Endodermal cell (in vitro differentiated cells): ENCODE measurements around the gene SH3PXD2A. TPM values are rescaled to one million over a fixed set of nuclear protein-coding genes. Genes with fewer than 3 reads are reported as not detected.

Experiments
- DNase-seq: peaks from one replicate; pipeline ENCODE4 v3.0.0-alpha.2; 2017
- H3K27ac ChIP-seq: 2 replicates; pipeline ENCODE4 v1.5.1; 2013; ENCODE audit warnings: mild to moderate bottlenecking, low read depth, low read length, moderate library complexity
- H3K27me3 ChIP-seq: 2 replicates; pipeline ENCODE4 v1.6.1; 2013; ENCODE audit warnings: mild to moderate bottlenecking, low read length, moderate library complexity; ENCODE audit not compliant: insufficient read depth, control insufficient read depth, poor library complexity, severe bottlenecking
- H3K36me3 ChIP-seq: 2 replicates; pipeline ENCODE4 v1.7.0; 2013; ENCODE audit warnings: mild to moderate bottlenecking, low read length, moderate library complexity; ENCODE audit not compliant: control insufficient read depth, insufficient read depth
- H3K4me1 ChIP-seq: one replicate; pipeline ENCODE4 v1.7.0; 2013; ENCODE audit warnings: low read length; ENCODE audit not compliant: control insufficient read depth, insufficient read depth
- H3K4me3 ChIP-seq: 2 replicates; pipeline ENCODE4 v1.5.1; 2013; ENCODE audit warnings: mild to moderate bottlenecking, low read length, moderate library complexity
- H3K9ac ChIP-seq: 2 replicates; pipeline ENCODE4 v1.6.1; 2013; ENCODE audit warnings: mild to moderate bottlenecking, low read length, moderate library complexity; ENCODE audit not compliant: poor library complexity, severe bottlenecking; ENCODE audit errors: extremely low read depth
- H3K9me3 ChIP-seq: 2 replicates; pipeline ENCODE4 v1.6.1; 2013; ENCODE audit warnings: mild to moderate bottlenecking, low read length, moderate library complexity; ENCODE audit not compliant: control insufficient read depth
- H3K27ac Mint-ChIP-seq: 2 replicates; pipeline ENCODE4 v1.8.0; 2020; ENCODE audit warnings: mixed read lengths
- H3K27me3 Mint-ChIP-seq: 2 replicates; pipeline ENCODE4 v1.8.0; 2021; ENCODE audit warnings: mild to moderate bottlenecking, mixed read lengths; ENCODE audit not compliant: insufficient read depth
- H3K36me3 Mint-ChIP-seq: 2 replicates; pipeline ENCODE4 v1.8.0; 2020; ENCODE audit warnings: low read depth, mixed read lengths
- H3K4me1 Mint-ChIP-seq: 2 replicates; pipeline ENCODE4 v1.8.0; 2020; ENCODE audit warnings: mixed read lengths
- H3K4me3 Mint-ChIP-seq: 2 replicates; pipeline ENCODE4 v1.8.0; 2020; ENCODE audit warnings: mild to moderate bottlenecking, moderate library complexity, mixed read lengths
- H3K9me3 Mint-ChIP-seq: 2 replicates; pipeline ENCODE4 v1.8.0; 2020; ENCODE audit warnings: mild to moderate bottlenecking, mixed read lengths
- CTCF ChIP-seq: fragments of 200-600 bp; sonication (generic); conservative IDR thresholded peaks from 2 replicates; pipeline ENCODE4 v1.5.0; 2021; ENCODE audit warnings: antibody characterized with exemption, mild to moderate bottlenecking
- WGBS, 2 experiments: methylation state at CpG; one replicate each; pipeline versions ENCODE4 v1.1.5 to v1.1.7; 2013; ENCODE audit warnings: missing lambda C conversion rate in 2 of 2, mixed read lengths in 1 of 2; ENCODE audit not compliant: insufficient coverage in 1 of 2, insufficient read length in 1 of 2; 5-methylcytosine and 5-hydroxymethylcytosine counted together
- total RNA-seq, 2 donors: library from RNA; stranded (reverse); fragmentation: NEBNext Ultra II Directional in 1 of 2; extraction: Animal tissue kit (Norgen Biotek cat#: 25700) in 1 of 2; gene quantifications; 2 replicates in 1 of 2; 3 replicates in 1 of 2; pipeline ENCODE4 v1.2.1, GENCODE V29; 2021

Gene SH3PXD2A
- total RNA-seq, 2 donors from 2014 or later = 15.7 to 22.6 TPM

DNA sequence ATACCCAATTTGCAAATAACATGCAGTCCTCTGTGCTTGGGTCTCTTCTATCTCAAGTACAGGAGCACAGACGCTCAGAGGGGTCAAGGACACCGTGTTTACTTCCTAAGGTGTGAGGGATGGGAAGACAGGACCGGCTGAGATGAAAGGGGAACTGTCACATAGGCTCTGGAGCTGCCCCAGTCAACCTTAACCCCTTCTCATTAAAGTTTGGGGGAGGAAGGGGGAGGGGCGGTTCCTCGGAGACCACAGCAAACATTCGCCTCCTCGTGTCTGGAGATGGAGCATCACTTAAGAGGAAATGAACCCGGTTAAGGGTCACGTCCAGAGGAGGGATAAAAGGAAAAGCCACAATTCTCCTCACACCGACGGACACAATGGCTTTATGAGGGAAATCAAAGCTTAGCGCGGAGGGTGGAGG, 1.1 kb downstream of the SH3PXD2A start:
- Histone ChIP-seq H3K27me3 (peaks cover 29% of the 10 kb centered on the region), H3K27ac (no peak overlapping the region), H3K36me3 (no peaks in the 10 kb centered on the region), H3K4me1 (peaks cover 13% of the 10 kb centered on the region), H3K9me3 (no peaks in the 10 kb centered on the region), H3K9ac (no peak overlapping the region), H3K4me3 (peak overlapping the region; percentile 82)
- WGBS, 2 experiments = 0 to 2% methylated on average over 3 to 13 of the region's 13 CpGs
- H3K4me1 Mint-ChIP-seq = peaks cover 33% of the 10 kb centered on the region
- peak; percentile 82 for DNase-seq
- no peaks in the 10 kb centered on the region for H3K36me3 Mint-ChIP-seq
- H3K9me3 Mint-ChIP-seq = no peaks in the 10 kb centered on the region
- H3K4me3 Mint-ChIP-seq = peak overlapping the region; percentile 75
- peaks cover 18% of the 10 kb centered on the region for H3K27me3 Mint-ChIP-seq
- no peak overlapping the region for H3K27ac Mint-ChIP-seq
- no peak for TF ChIP-seq CTCF

GRCh38 chr10:103853428-103854264, 1.7 kb downstream of the SH3PXD2A start:
- peaks cover 17% of the 10 kb centered on the region for H3K27me3 Mint-ChIP-seq
- peaks cover 29% of the 10 kb centered on the region for H3K27me3 ChIP-seq
- DNase-seq = no peak
- WGBS, 2 experiments = 68 to 70% methylated on average over 9 of the region's 9 CpGs
- no peaks in the 10 kb centered on the region for H3K36me3 ChIP-seq
- H3K4me1 ChIP-seq = peaks cover 13% of the 10 kb centered on the region
- TF ChIP-seq CTCF = no peak
- no peaks in the 10 kb centered on the region for H3K9me3 Mint-ChIP-seq
- no peak overlapping the region for H3K27ac ChIP-seq
- no peaks in the 10 kb centered on the region for H3K36me3 Mint-ChIP-seq
- H3K4me3 Mint-ChIP-seq = peak overlapping the region; percentile 75
- no peak overlapping the region for H3K9ac ChIP-seq
- H3K4me3 ChIP-seq = peak overlapping the region; percentile 82
- H3K27ac Mint-ChIP-seq = no peak overlapping the region
- peaks cover 33% of the 10 kb centered on the region for H3K4me1 Mint-ChIP-seq
- H3K9me3 ChIP-seq = no peaks in the 10 kb centered on the region

- H3K9me3 ChIP-seq = no peaks in the 10 kb centered on the region
- peaks cover 13% of the 10 kb centered on the region for H3K4me1 ChIP-seq
- Mint-ChIP-seq H3K9me3 (no peaks in the 10 kb centered on the region), H3K27ac (no peak overlapping the region), H3K27me3 (peaks cover 15% of the 10 kb centered on the region), H3K36me3 (no peaks in the 10 kb centered on the region), H3K4me1 (peaks cover 37% of the 10 kb centered on the region), H3K4me3 (no peak overlapping the region)
- no peak overlapping the region for H3K9ac ChIP-seq
- peaks cover 29% of the 10 kb centered on the region for H3K27me3 ChIP-seq
- no peaks in the 10 kb centered on the region for H3K36me3 ChIP-seq
- H3K27ac ChIP-seq = no peak overlapping the region
- DNase-seq = no peak
- 96% methylated on average over 5 to 7 of the region's 7 CpGs for WGBS, 2 experiments
- TF ChIP-seq CTCF = no peak
- no peak overlapping the region for H3K4me3 ChIP-seq
Observed at GRCh38 chr10:103852856-103853255, 2.5 kb downstream of the SH3PXD2A start.
